ENCODE results near the gene SSH3.

Gene SSH3

GRCh38 chr11:67303132-67303834, at the start of gene SSH3:
SSH3 (plus strand) TSS chr11:67303530; CDS start chr11:67303626, 96 bp downstream.
- DNase-seq = peak; percentile 81

- DNase-seq = no peak
Measured at GRCh38 chr11:67253872-67254624, 49.3 kb upstream of the SSH3 start.

- no peak for DNase-seq
Measured at GRCh38 chr11:67254798-67255197, 48.5 kb upstream of the SSH3 start.

GRCh38 chr11:67255353-67255752, 48.0 kb upstream of the SSH3 start:
- DNase-seq = no peak

GRCh38 chr11:67255864-67256263, 47.5 kb upstream of the SSH3 start:
- no peak for DNase-seq

- DNase-seq = no peak
Measured at GRCh38 chr11:67256477-67257135, 46.7 kb upstream of the SSH3 start.

GRCh38 chr11:67260406-67260805, 42.9 kb upstream of the SSH3 start:
- DNase-seq = no peak

GRCh38 chr11:67260885-67261639, 42.3 kb upstream of the SSH3 start:
- DNase-seq = peak; percentile 86

- DNase-seq = no peak
Measured at GRCh38 chr11:67261640-67261945, 41.7 kb upstream of the SSH3 start.

- DNase-seq = no peak
Measured at GRCh38 chr11:67261946-67262681, 41.2 kb upstream of the SSH3 start.

- DNase-seq = peak; percentile 83
Measured at GRCh38 chr11:67262731-67263675, 40.3 kb upstream of the SSH3 start.

GRCh38 chr11:67264260-67264659, 39.1 kb upstream of the SSH3 start:
- DNase-seq = no peak

GRCh38 chr11:67264877-67265632, 38.3 kb upstream of the SSH3 start:
- DNase-seq = no peak

- peak; percentile 95 for DNase-seq
Measured at GRCh38 chr11:67265633-67266448, 37.5 kb upstream of the SSH3 start.

GRCh38 chr11:67266449-67267187, 36.7 kb upstream of the SSH3 start, which contains the start of gene GRK2:
GRK2 (plus strand) TSS chr11:67266473; CDS start chr11:67266700, 227 bp downstream.
- DNase-seq = no peak

GRCh38 chr11:67267188-67268080, 35.9 kb upstream of the SSH3 start:
- no peak for DNase-seq

GRCh38 chr11:67268081-67268961, 35.0 kb upstream of the SSH3 start:
- DNase-seq = peak; percentile 82

Measured in activated CD8-positive, alpha-beta memory T cell treated with anti-CD3 and anti-CD28 coated beads, Interleukin-2, amount 50 U/mL, for 48 hours (primary cell).